ENCODE results near the gene ATRX. TPM values are rescaled to one million over a fixed set of nuclear protein-coding genes. Genes with fewer than 3 reads are reported as not detected.
"Not testable (repeated sequence)": the region's sequence is repeated elsewhere in the genome, so short reads cannot be mapped to it uniquely, and the experiment has no call there.

The ATRX gene
- total RNA-seq, 1 experiment from 2014 or later: 70.2 TPM

- no TSS peak for BruUV-seq (replicated peaks)
- DNase-seq (ENCODE audit: unreplicated experiment): no peak
- peaks cover 11% of the 10 kb centered on the region for H3K36me3 Mint-ChIP-seq (ENCODE audit: insufficient read depth, unreplicated experiment)
- intact Hi-C loops (cut with micrococcal nuclease): no loop called here
- ChIA-PET CTCF (no interaction called here), POLR2A (interaction anchor here (1.2 kb wide), 1 partner anchor 20 kb away, joined by 6 read pairs; no protein-coding TSS in a partner anchor)
- no peaks in the 10 kb centered on the region for H3K4me1 Mint-ChIP-seq (ENCODE audit: insufficient read depth, unreplicated experiment)
- H3K9me3 Mint-ChIP-seq (ENCODE audit: unreplicated experiment): no peaks in the 10 kb centered on the region
- H3K27me3 Mint-ChIP-seq (ENCODE audit: insufficient read depth, unreplicated experiment): no peaks in the 10 kb centered on the region
- no peak overlapping the region for H3K4me3 Mint-ChIP-seq (ENCODE audit: unreplicated experiment)
- TF ChIP-seq CTCF (IDR thresholded peaks at IDR 0.05; ENCODE audit: unreplicated experiment): no peak
- H3K27ac Mint-ChIP-seq (ENCODE audit: low read depth, unreplicated experiment): no peak overlapping the region
Measured at GRCh38 chrX:77622672-77623071, 163.3 kb downstream of the ATRX start.

- Mint-ChIP-seq H3K9me3 (ENCODE audit: unreplicated experiment) (no peaks in the 10 kb centered on the region), H3K4me1 (ENCODE audit: insufficient read depth, unreplicated experiment) (no peaks in the 10 kb centered on the region), H3K27me3 (ENCODE audit: insufficient read depth, unreplicated experiment) (no peaks in the 10 kb centered on the region), H3K4me3 (ENCODE audit: unreplicated experiment) (no peak overlapping the region), H3K27ac (ENCODE audit: low read depth, unreplicated experiment) (no peak overlapping the region), H3K36me3 (ENCODE audit: insufficient read depth, unreplicated experiment) (peaks cover 11% of the 10 kb centered on the region)
- BruUV-seq (replicated peaks): no TSS peak
- intact Hi-C loops (cut with micrococcal nuclease): no loop called here
- CTCF ChIA-PET: no interaction called here
- TF ChIP-seq CTCF (IDR thresholded peaks at IDR 0.05; ENCODE audit: unreplicated experiment): no peak
- no peak for DNase-seq (ENCODE audit: unreplicated experiment)
- POLR2A ChIA-PET: interaction anchor here (1.2 kb wide), 1 partner anchor 20 kb away, joined by 6 read pairs; no protein-coding TSS in a partner anchor
Measured at GRCh38 chrX:77622233-77622632, 163.8 kb downstream of the ATRX start.

GRCh38 chrX:77621453-77621852, 164.6 kb downstream of the ATRX start:
- intact Hi-C loops (cut with micrococcal nuclease); H3K27me3 Mint-ChIP-seq (ENCODE audit: insufficient read depth, unreplicated experiment); H3K27ac Mint-ChIP-seq (ENCODE audit: low read depth, unreplicated experiment); H3K9me3 Mint-ChIP-seq (ENCODE audit: unreplicated experiment); DNase-seq (ENCODE audit: unreplicated experiment); H3K4me1 Mint-ChIP-seq (ENCODE audit: insufficient read depth, unreplicated experiment); H3K4me3 Mint-ChIP-seq (ENCODE audit: unreplicated experiment); BruUV-seq (replicated peaks): not testable (repeated sequence)
- ChIA-PET POLR2A (interaction anchor here (0.7 kb wide), 1 partner anchor 21 kb away, joined by 3 read pairs; no protein-coding TSS in a partner anchor), CTCF (interaction anchor here (0.5 to 0.9 kb wide), 2 partner anchors 25 to 463 kb away, joined by 3 to 4 read pairs; no protein-coding TSS in a partner anchor)
- H3K36me3 Mint-ChIP-seq (ENCODE audit: insufficient read depth, unreplicated experiment): peaks cover 11% of the 10 kb centered on the region

GRCh38 chrX:77617206-77617605, 168.8 kb downstream of the ATRX start:
- peaks cover 15% of the 10 kb centered on the region for H3K36me3 Mint-ChIP-seq (ENCODE audit: insufficient read depth, unreplicated experiment)
- peak; percentile 3 for DNase-seq (ENCODE audit: unreplicated experiment)
- no TSS peak for BruUV-seq (replicated peaks)

More at GRCh38 chrX:77617206-77617605, 168.8 kb downstream of the ATRX start:
- no peak for TF ChIP-seq CTCF (IDR thresholded peaks at IDR 0.05; ENCODE audit: unreplicated experiment)
- CTCF ChIA-PET: interaction anchor here (0.7 kb wide), 1 partner anchor 408 kb away, joined by 3 read pairs; no protein-coding TSS in a partner anchor
- H3K27ac Mint-ChIP-seq (ENCODE audit: low read depth, unreplicated experiment): no peak overlapping the region
- H3K4me1 Mint-ChIP-seq (ENCODE audit: insufficient read depth, unreplicated experiment): no peaks in the 10 kb centered on the region
- H3K27me3 Mint-ChIP-seq (ENCODE audit: insufficient read depth, unreplicated experiment): no peaks in the 10 kb centered on the region
- H3K9me3 Mint-ChIP-seq (ENCODE audit: unreplicated experiment): no peaks in the 10 kb centered on the region
- no peak overlapping the region for H3K4me3 Mint-ChIP-seq (ENCODE audit: unreplicated experiment)
- POLR2A ChIA-PET: interaction anchor here (0.7 kb wide), 1 partner anchor 11 kb away, joined by 3 read pairs; no protein-coding TSS in a partner anchor
- intact Hi-C loops (cut with micrococcal nuclease): no loop called here
